NT2/D1 (cell line): ENCODE measurements around the gene AIG1.
"Not testable (repeated sequence)": the region's sequence is repeated elsewhere in the genome, so short reads cannot be mapped to it uniquely, and the experiment has no call there.

ENCODE experiments used
- DNase-seq: peaks from one replicate; pipeline ENCODE4 v3.0.0-alpha.2; 2011; ENCODE audit warnings: low read depth, low spot score
- H3K27me3 ChIP-seq: 2 replicates; pipeline ENCODE4 v1.6.0; 2011; ENCODE audit warnings: mild to moderate bottlenecking; ENCODE audit not compliant: insufficient read length, insufficient read depth
- H3K36me3 ChIP-seq: 2 replicates; pipeline ENCODE4 v1.6.1; 2011; ENCODE audit warnings: mild to moderate bottlenecking, low read length, mixed read lengths; ENCODE audit not compliant: insufficient read depth, insufficient read length
- H3K4me1 ChIP-seq: 2 replicates; pipeline ENCODE4 v1.5.1; 2011; ENCODE audit not compliant: insufficient read depth, insufficient read length
- H3K4me3 ChIP-seq: 2 replicates; pipeline ENCODE4 v1.5.1; 2011; ENCODE audit warnings: low read depth; ENCODE audit not compliant: insufficient read length
- H3K9ac ChIP-seq: 2 replicates; pipeline ENCODE4 v1.6.0; 2011; ENCODE audit warnings: low read depth; ENCODE audit not compliant: insufficient read length
- H3K9me3 ChIP-seq: 2 replicates; pipeline ENCODE4 v1.5.1; 2011; ENCODE audit warnings: mild to moderate bottlenecking, low read length; ENCODE audit not compliant: insufficient read depth
- SUZ12 ChIP-seq: IDR thresholded peaks from 2 replicates; pipeline ENCODE4 v1.6.1; 2011; ENCODE audit not compliant: insufficient read length, insufficient read depth; ENCODE audit errors: extremely low read depth
- YY1 ChIP-seq: IDR thresholded peaks from 2 replicates; pipeline ENCODE4 v1.6.1; 2011; ENCODE audit not compliant: insufficient read length, insufficient read depth
- ZNF274 ChIP-seq: IDR thresholded peaks from 2 replicates; pipeline ENCODE4 v1.6.1; 2011; ENCODE audit warnings: mild to moderate bottlenecking, low read depth, low read length

Gene AIG1

GRCh38 chr6:143068001-143068400, 7.3 kb downstream of the AIG1 start:
- TF ChIP-seq ZNF274 = no peak
- TF ChIP-seq SUZ12 = no peak
- TF ChIP-seq YY1 = no peak
- no peaks in the 10 kb centered on the region for H3K4me1 ChIP-seq
- H3K9ac ChIP-seq = no peak overlapping the region
- no peak for DNase-seq
- no peak overlapping the region for H3K4me3 ChIP-seq
- H3K27me3 ChIP-seq = no peaks in the 10 kb centered on the region
- peaks cover 8% of the 10 kb centered on the region; the same call in 1 of the 2 replicates for H3K9me3 ChIP-seq
- H3K36me3 ChIP-seq = no peaks in the 10 kb centered on the region

DNA sequence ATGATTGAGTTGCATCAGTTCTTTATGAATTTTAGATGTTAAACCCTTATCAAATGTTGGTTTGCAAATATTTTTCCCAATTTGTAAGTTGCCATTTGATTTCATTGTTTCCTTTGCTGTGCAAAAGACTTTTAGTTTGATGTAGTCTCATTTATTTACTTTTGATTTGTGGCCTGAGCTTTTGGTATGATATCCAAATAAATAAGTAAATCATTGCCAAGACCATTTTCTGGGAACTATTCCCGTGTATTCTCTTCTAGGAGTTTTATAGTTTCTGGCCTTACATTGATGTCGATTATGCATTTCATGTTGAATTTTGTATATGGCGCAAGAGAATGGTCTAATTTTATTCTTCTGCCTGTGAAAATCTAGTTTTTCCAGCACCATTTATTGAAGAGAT, 13.4 kb downstream of the AIG1 start:
- Histone ChIP-seq H3K4me1 (no peaks in the 10 kb centered on the region), H3K9ac (no peak overlapping the region), H3K36me3 (no peaks in the 10 kb centered on the region), H3K4me3 (no peak overlapping the region), H3K9me3 (no peaks in the 10 kb centered on the region), H3K27me3 (no peaks in the 10 kb centered on the region)
- DNase-seq = no peak
- no peak for TF ChIP-seq YY1
- no peak for TF ChIP-seq ZNF274
- no peak for TF ChIP-seq SUZ12

- no peaks in the 10 kb centered on the region for H3K36me3 ChIP-seq
- H3K27me3 ChIP-seq = no peaks in the 10 kb centered on the region
Measured at GRCh38 chr6:143074670-143075318, 14.1 kb downstream of the AIG1 start.

GRCh38 chr6:143078468-143079324, 18.0 kb downstream of the AIG1 start:
- no peak for DNase-seq
- Histone ChIP-seq H3K27me3 (no peaks in the 10 kb centered on the region), H3K36me3 (no peaks in the 10 kb centered on the region), H3K4me3 (no peak overlapping the region), H3K4me1 (no peaks in the 10 kb centered on the region), H3K9me3 (no peaks in the 10 kb centered on the region), H3K9ac (no peak overlapping the region)
- no peak for TF ChIP-seq SUZ12
- TF ChIP-seq YY1 = no peak
- TF ChIP-seq ZNF274 = no peak

More at GRCh38 chr6:143074670-143075318, 14.1 kb downstream of the AIG1 start:
- no peak overlapping the region for H3K9ac ChIP-seq
- H3K9me3 ChIP-seq = no peaks in the 10 kb centered on the region
- H3K4me3 ChIP-seq = no peak overlapping the region
- DNase-seq = no peak
- TF ChIP-seq YY1 = no peak
- TF ChIP-seq SUZ12 = no peak
- TF ChIP-seq ZNF274 = no peak
- no peaks in the 10 kb centered on the region for H3K4me1 ChIP-seq

GRCh38 chr6:143079325-143079640, 18.6 kb downstream of the AIG1 start:
- Histone ChIP-seq H3K9ac (no peak overlapping the region), H3K36me3 (no peaks in the 10 kb centered on the region), H3K4me1 (no peaks in the 10 kb centered on the region), H3K9me3 (no peaks in the 10 kb centered on the region), H3K4me3 (no peak overlapping the region), H3K27me3 (no peaks in the 10 kb centered on the region)
- DNase-seq = no peak
- TF ChIP-seq SUZ12 = no peak
- no peak for TF ChIP-seq YY1
- no peak for TF ChIP-seq ZNF274

DNA sequence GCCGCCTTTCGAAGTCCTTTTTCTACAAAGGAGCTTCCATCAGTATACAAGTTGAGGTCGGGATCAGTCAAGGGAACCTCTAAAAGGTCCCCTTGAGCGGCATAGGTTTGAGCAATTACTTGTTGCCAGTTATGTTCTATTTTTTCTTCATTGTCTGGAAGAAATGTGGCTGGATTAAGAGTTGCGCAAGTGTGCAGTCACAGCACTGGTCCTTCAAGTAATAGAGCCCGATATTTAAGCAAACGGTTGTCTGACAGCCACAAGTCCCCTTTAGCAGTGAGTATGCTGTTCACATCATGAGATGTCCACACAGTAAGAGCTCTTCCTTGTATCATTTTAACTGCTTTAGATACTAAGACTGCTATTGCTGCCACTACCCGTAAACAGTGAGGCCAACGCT, 21.6 kb downstream of the AIG1 start:
- not testable (repeated sequence) for H3K9ac ChIP-seq, H3K36me3 ChIP-seq, H3K4me3 ChIP-seq, H3K9me3 ChIP-seq, H3K4me1 ChIP-seq, H3K27me3 ChIP-seq, DNase-seq

- H3K4me1 ChIP-seq, H3K4me3 ChIP-seq, H3K9me3 ChIP-seq, H3K36me3 ChIP-seq, H3K27me3 ChIP-seq, H3K9ac ChIP-seq, DNase-seq: not testable (repeated sequence)
Measured at GRCh38 chr6:143084019-143084418, 23.3 kb downstream of the AIG1 start.

- H3K27me3 ChIP-seq, H3K9ac ChIP-seq, H3K9me3 ChIP-seq, H3K4me3 ChIP-seq, H3K36me3 ChIP-seq, DNase-seq, H3K4me1 ChIP-seq: not testable (repeated sequence)
Measured at GRCh38 chr6:143087335-143087734, 26.6 kb downstream of the AIG1 start.
